HG02642 (cell line): ENCODE results near the gene IRAK1.
"Not testable (repeated sequence)": the region's sequence is repeated elsewhere in the genome, so short reads cannot be mapped to it uniquely, and the experiment has no call there.

Source experiments
- ATAC-seq: cut with Tn5 transposase; IDR thresholded peaks from one replicate; pipeline ENCODE4 v1.9.1; 2021; ENCODE audit warnings: mild to moderate bottlenecking; ENCODE audit not compliant: unreplicated experiment, poor library complexity

IRAK1 gene

GRCh38 chrX:154004315-154004714 is 15.4 kb downstream of the IRAK1 start:
- no peak for ATAC-seq

- no peak for ATAC-seq
Measured at GRCh38 chrX:154002215-154002719, 17.4 kb downstream of the IRAK1 start.

GRCh38 chrX:154000051-154000450 is 19.7 kb downstream of the IRAK1 start:
- ATAC-seq: no peak

- ATAC-seq: no peak
Measured at GRCh38 chrX:153999359-154000037, 20.2 kb downstream of the IRAK1 start.

- no peak for ATAC-seq
Measured at GRCh38 chrX:153995504-153995903, 24.2 kb downstream of the IRAK1 start.

GRCh38 chrX:153994398-153994797 is 25.3 kb downstream of the IRAK1 start:
- not testable (repeated sequence) for ATAC-seq

GRCh38 chrX:153993978-153994377 is 25.7 kb downstream of the IRAK1 start:
- no peak for ATAC-seq

- ATAC-seq: no peak
Measured at GRCh38 chrX:153993079-153993478, 26.6 kb downstream of the IRAK1 start.

- no peak for ATAC-seq
Measured at GRCh38 chrX:153992180-153992579, 27.5 kb downstream of the IRAK1 start.

- ATAC-seq: no peak
Measured at GRCh38 chrX:153991013-153991580, 28.6 kb downstream of the IRAK1 start.

- ATAC-seq: no peak
Measured at GRCh38 chrX:153989973-153990655, 29.6 kb downstream of the IRAK1 start.

GRCh38 chrX:153988493-153988892 is 31.2 kb downstream of the IRAK1 start:
- no peak for ATAC-seq

- no peak for ATAC-seq
Measured at GRCh38 chrX:153984351-153985178, 35.1 kb downstream of the IRAK1 start.

- no peak for ATAC-seq
Measured at GRCh38 chrX:153983321-153983801, 36.3 kb downstream of the IRAK1 start.

- ATAC-seq: no peak
Measured at GRCh38 chrX:153981771-153982533, 37.8 kb downstream of the IRAK1 start.

GRCh38 chrX:153981231-153981630 is 38.5 kb downstream of the IRAK1 start:
- no peak for ATAC-seq

- ATAC-seq: peak; percentile 47
Measured at GRCh38 chrX:153980394-153980793, 39.3 kb downstream of the IRAK1 start.

GRCh38 chrX:153974726-153975286 is 44.9 kb downstream of the IRAK1 start:
- ATAC-seq: no peak

- ATAC-seq: no peak
Measured at GRCh38 chrX:153974003-153974725, 45.5 kb downstream of the IRAK1 start.
